HepG2 (cell line): Measurements from ENCODE around the gene DYRK2. TPM values are rescaled to one million over a fixed set of nuclear protein-coding genes. Genes with fewer than 3 reads are reported as not detected.

Experiments used
- ADNP ChIP-seq: sonication (generic); formaldehyde crosslinking; IDR thresholded peaks from 2 replicates; pipeline ENCODE4 v1.4.0; 2020; ENCODE audit warnings: missing genetic modification reagents
- GABPA ChIP-seq, 2 experiments: IDR thresholded peaks; 2 replicates each; pipeline ENCODE4 v1.6.1; 2011 to 2016; ENCODE audit warnings: low read depth in 2 of 2, low read length in 1 of 2, missing biosample characterization in 1 of 2, missing genetic modification characterization in 1 of 2
- GABPB1 ChIP-seq: IDR thresholded peaks from 2 replicates; pipeline ENCODE4 v1.6.1; 2016; ENCODE audit warnings: mild to moderate bottlenecking, missing genetic modification reagents, moderate library complexity, missing compliant biosample characterization
- GFI1 ChIP-seq: sonication (generic); formaldehyde crosslinking; IDR thresholded peaks from 2 replicates; pipeline ENCODE4 v1.5.0; 2020; ENCODE audit warnings: missing genetic modification reagents, mild to moderate bottlenecking, borderline replicate concordance
- HNF4G ChIP-seq, 2 experiments: sonication (generic) in 1 of 2; formaldehyde crosslinking in 1 of 2; IDR thresholded peaks; 2 replicates each; pipeline versions ENCODE4 v1.4.0 to v1.6.1; 2011 to 2020; ENCODE audit warnings: borderline replicate concordance in 2 of 2, low read depth in 2 of 2, mild to moderate bottlenecking in 2 of 2, low read length in 1 of 2, missing genetic modification reagents in 1 of 2, moderate library complexity in 1 of 2
- IRF1 ChIP-seq: sonication (generic); formaldehyde crosslinking; IDR thresholded peaks from 2 replicates; pipeline ENCODE4 v1.4.0; 2020; ENCODE audit warnings: low read depth, mild to moderate bottlenecking, missing genetic modification reagents
- MIER2 ChIP-seq: IDR thresholded peaks from 2 replicates; pipeline ENCODE4 v1.6.1; 2016; ENCODE audit warnings: missing biosample characterization, missing genetic modification reagents
- MXD4 ChIP-seq: IDR thresholded peaks from 2 replicates; pipeline ENCODE4 v1.6.1; 2016; ENCODE audit warnings: mild to moderate bottlenecking, missing biosample characterization, missing genetic modification reagents
- NFKB2 ChIP-seq: sonication (generic); formaldehyde crosslinking; IDR thresholded peaks from 2 replicates; pipeline ENCODE4 v1.4.0; 2020; ENCODE audit warnings: missing genetic modification reagents, borderline replicate concordance
- NKX3-1 ChIP-seq: sonication (generic); formaldehyde crosslinking; IDR thresholded peaks from 2 replicates; pipeline ENCODE4 v1.5.0; 2020; ENCODE audit warnings: missing genetic modification reagents
- NR3C1 ChIP-seq: sonication (generic); formaldehyde crosslinking; IDR thresholded peaks from 2 replicates; pipeline ENCODE4 v1.4.0; 2020; ENCODE audit warnings: missing genetic modification reagents
- PHF21A ChIP-seq: sonication (generic); formaldehyde crosslinking; IDR thresholded peaks from 2 replicates; pipeline ENCODE4 v1.5.0; 2020; ENCODE audit warnings: mild to moderate bottlenecking, missing genetic modification reagents
- SRF ChIP-seq: IDR thresholded peaks from 2 replicates; pipeline ENCODE4 v1.6.1; 2011; ENCODE audit warnings: mild to moderate bottlenecking, low read depth, low read length, moderate library complexity
- SRSF1 ChIP-seq: fragments of 200-400 bp; formaldehyde crosslinking; optimal IDR thresholded peaks from 2 replicates; pipeline ENCODE3; 2017; ENCODE audit warnings: mild to moderate bottlenecking, low read depth, low read length, moderate library complexity
- TCF12 ChIP-seq, 2 experiments: fragments of 450-650 bp in 1 of 2; sonication (generic) in 1 of 2; formaldehyde crosslinking in 1 of 2; IDR thresholded peaks; 2 replicates each; pipeline versions ENCODE4 v1.6.1 to v1.8.0; 2017 to 2022; ENCODE audit warnings: antibody characterized with exemption in 1 of 2, mild to moderate bottlenecking in 1 of 2, missing genetic modification reagents in 1 of 2, moderate library complexity in 1 of 2
- U2AF1 ChIP-seq: fragments of 200-400 bp; formaldehyde crosslinking; optimal IDR thresholded peaks from 2 replicates; pipeline ENCODE3; 2017; ENCODE audit warnings: mild to moderate bottlenecking, low read depth, low read length
- ZBTB21 ChIP-seq: sonication (generic); formaldehyde crosslinking; IDR thresholded peaks from 2 replicates; pipeline ENCODE4 v1.4.0; 2020; ENCODE audit warnings: missing genetic modification reagents
- ZBTB46 ChIP-seq: sonication (generic); formaldehyde crosslinking; IDR thresholded peaks from 2 replicates; pipeline ENCODE4 v1.4.0; 2020; ENCODE audit warnings: mild to moderate bottlenecking, missing genetic modification reagents, borderline replicate concordance
- ZNF138 ChIP-seq: sonication (generic); formaldehyde crosslinking; IDR thresholded peaks from 2 replicates; pipeline ENCODE4 v1.5.0; 2020; ENCODE audit warnings: mild to moderate bottlenecking, low read depth, missing genetic modification reagents
- ZNF235 ChIP-seq: sonication (generic); formaldehyde crosslinking; IDR thresholded peaks from 2 replicates; pipeline ENCODE4 v1.8.1; 2023; ENCODE audit warnings: mild to moderate bottlenecking, missing genetic modification reagents, borderline replicate concordance
- ZNF350 ChIP-seq: sonication (generic); formaldehyde crosslinking; IDR thresholded peaks from 2 replicates; pipeline ENCODE4 v1.4.0; 2020; ENCODE audit warnings: mild to moderate bottlenecking, low read depth, missing genetic modification reagents, borderline replicate concordance
- ZNF644 ChIP-seq: IDR thresholded peaks from 2 replicates; pipeline ENCODE4 v1.6.1; 2016; ENCODE audit warnings: low read depth
- ZNF660 ChIP-seq: sonication (generic); formaldehyde crosslinking; IDR thresholded peaks from 2 replicates; pipeline ENCODE4 v1.5.1; 2020; ENCODE audit warnings: mild to moderate bottlenecking, low read depth, missing genetic modification reagents, borderline replicate concordance
- ZNF704 ChIP-seq: sonication (generic); formaldehyde crosslinking; IDR thresholded peaks from 2 replicates; pipeline ENCODE4 v1.8.1; 2023; ENCODE audit warnings: mild to moderate bottlenecking, inconsistent platforms, moderate library complexity, missing genetic modification reagents, borderline replicate concordance
- ZNF850 ChIP-seq: sonication (generic); formaldehyde crosslinking; conservative IDR thresholded peaks from 2 replicates; pipeline ENCODE4 v1.9.0; 2021; ENCODE audit warnings: mild to moderate bottlenecking, missing genetic modification reagents
- ZNF878 ChIP-seq: sonication (generic); formaldehyde crosslinking; IDR thresholded peaks from 2 replicates; pipeline ENCODE4 v1.8.1; 2023; ENCODE audit warnings: mild to moderate bottlenecking, missing genetic modification reagents, moderate library complexity
- ZSCAN29 ChIP-seq: sonication (generic); formaldehyde crosslinking; conservative IDR thresholded peaks from 2 replicates; pipeline ENCODE4 v1.4.0; 2020; ENCODE audit warnings: mild to moderate bottlenecking, missing genetic modification reagents
- polyA plus RNA-seq, 8 experiments: library from polyadenylated mRNA; depleted of rRNA in 3 of 8; stranded (reverse) in 7 of 8; unstranded in 1 of 8; fragments of >200 nt; fragmentation: Illumina TruSeq in 4 of 8; extraction: Trizol in 4 of 8; gene quantifications; 2 replicates each; pipeline versions ENCODE4 v1.2.1 to v1.2.3, GENCODE V29; 2011 to 2016; ENCODE audit warnings: low read depth in 4 of 8, missing spikeins in 1 of 8, mixed read lengths in 1 of 8; ENCODE audit not compliant: insufficient read depth in 1 of 8
- total RNA-seq, 5 experiments: library from RNA; depleted of rRNA; stranded (reverse); fragments of >200 nt; fragmentation: Illumina TruSeq; extraction: Trizol; gene quantifications; 2 replicates each; pipeline ENCODE4 v1.2.3, GENCODE V29; 2016; ENCODE audit warnings: low read depth in 1 of 5

DYRK2 gene
- total and polyA plus RNA-seq, 2 of the 13 experiments (the other 11 are each of a cell fraction or from before 2014, with no cell fraction given): 8.2 to 11.5 TPM

- TF ChIP-seq ZBTB21 (CRISPR knock-in tag) (no peak), NFKB2 (CRISPR knock-in tag) (no peak), MIER2 (CRISPR knock-in tag) (0 out of 2 replicates have a peak, but pooled peaks have one; percentile 19), GABPA (IDR thresholded peaks at IDR 0.05; ENCODE audit: low read depth, low read length) (no peak), GABPA (CRISPR knock-in tag; IDR thresholded peaks at IDR 0.05; ENCODE audit: low read depth) (no peak), ZNF350 (CRISPR knock-in tag) (peak; percentile 51; the same call in 1 of the 2 replicates), U2AF1 (no peak), ZNF704 (no peak), PHF21A (CRISPR knock-in tag) (no peak), ZNF660 (CRISPR knock-in tag) (no peak), ADNP (CRISPR knock-in tag) (no peak), ZNF850 (no peak), ZNF644 (CRISPR knock-in tag) (no peak), GFI1 (no peak), IRF1 (no peak), ZSCAN29 (no peak), GABPB1 (CRISPR knock-in tag) (peak; percentile 33; the same call in 1 of the 2 replicates), ZNF235 (CRISPR knock-in tag) (no peak), NR3C1 (CRISPR knock-in tag) (no peak), ZNF878 (no peak), TCF12 (IDR thresholded peaks at IDR 0.05) (no peak), TCF12 (CRISPR knock-in tag; IDR thresholded peaks at IDR 0.05) (no peak), NKX3-1 (no peak), ZNF138 (CRISPR knock-in tag) (no peak), ZBTB46 (CRISPR knock-in tag) (no peak), SRSF1 (peak; percentile 41), HNF4G (IDR thresholded peaks at IDR 0.05; ENCODE audit: borderline replicate concordance, low read depth, low read length) (no peak; the same call in 1 of the 2 replicates), HNF4G (CRISPR knock-in tag; IDR thresholded peaks at IDR 0.05; ENCODE audit: borderline replicate concordance, low read depth) (no peak), MXD4 (CRISPR knock-in tag) (no peak; the same call in 1 of the 2 replicates), SRF (no peak)
These were observed 585 bp upstream of the DYRK2 start (continued) for GRCh38 chr12:67647799-67648520.
